Esophagus mucosa (tissue), 1 donor: Measurements from ENCODE around the gene FDX2. TPM values are rescaled to one million over a fixed set of nuclear protein-coding genes. Genes with fewer than 3 reads are reported as not detected.

ENCODE experiments used
- ATAC-seq: fragments of 200-7000 bp; cut with Tn5 transposase; one replicate; pipeline ENCODE4 v1.9.1; 2020
- total RNA-seq: library from RNA; stranded (reverse); gene quantifications from one replicate; pipeline ENCODE4 v1.2.4, GENCODE V29; 2023
- donor health status: DM: yes; HTN: yes; CAD: no.

Gene FDX2
- total RNA-seq, 1 donor from 2014 or later, result 11.3 TPM

DNA sequence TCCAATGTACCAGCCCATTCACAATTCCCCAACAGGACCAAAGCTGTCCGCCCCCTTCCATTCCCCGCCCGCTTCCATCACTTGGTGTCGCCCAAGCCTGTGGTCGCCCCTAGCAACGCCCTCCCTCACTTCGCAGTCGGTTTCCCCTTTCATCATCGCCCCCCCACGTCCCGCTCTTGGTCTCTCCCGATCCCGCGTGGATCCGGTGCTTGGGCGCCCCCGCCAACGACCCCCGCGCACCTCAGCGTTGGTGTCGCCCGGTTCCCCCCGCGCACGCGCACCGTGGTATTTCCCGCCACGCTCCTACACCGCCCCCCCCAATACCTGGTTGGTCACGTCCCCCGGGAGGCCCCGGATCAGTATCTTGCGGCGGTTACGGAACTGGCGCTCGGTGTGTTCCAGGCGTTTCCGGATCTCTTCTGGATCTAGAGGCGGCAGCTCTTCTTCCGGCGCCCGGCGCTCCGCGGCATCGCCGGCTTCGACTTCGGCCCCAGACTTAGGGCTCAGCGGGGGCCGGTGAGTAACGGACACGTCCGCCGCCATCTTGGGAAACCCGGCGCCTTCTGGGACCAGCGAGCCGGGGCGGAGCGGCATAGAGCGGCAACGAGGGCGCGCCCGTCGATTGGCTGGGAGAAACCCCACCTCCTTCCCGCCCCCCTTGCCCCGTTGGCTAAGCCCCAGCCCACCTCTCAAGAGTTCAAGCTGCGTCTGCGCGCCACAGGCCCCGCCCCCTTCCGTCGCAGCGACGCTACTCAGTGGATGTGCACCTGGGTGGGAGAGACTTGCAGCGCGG, 17.3 kb upstream of the FDX2 start, which contains the start of gene RAVER1:
RAVER1 (minus strand) TSS at position 565 of the 793 bp plus-strand sequence; CDS start at position 543, 22 bp downstream.
- ATAC-seq, result peak; percentile 94

DNA sequence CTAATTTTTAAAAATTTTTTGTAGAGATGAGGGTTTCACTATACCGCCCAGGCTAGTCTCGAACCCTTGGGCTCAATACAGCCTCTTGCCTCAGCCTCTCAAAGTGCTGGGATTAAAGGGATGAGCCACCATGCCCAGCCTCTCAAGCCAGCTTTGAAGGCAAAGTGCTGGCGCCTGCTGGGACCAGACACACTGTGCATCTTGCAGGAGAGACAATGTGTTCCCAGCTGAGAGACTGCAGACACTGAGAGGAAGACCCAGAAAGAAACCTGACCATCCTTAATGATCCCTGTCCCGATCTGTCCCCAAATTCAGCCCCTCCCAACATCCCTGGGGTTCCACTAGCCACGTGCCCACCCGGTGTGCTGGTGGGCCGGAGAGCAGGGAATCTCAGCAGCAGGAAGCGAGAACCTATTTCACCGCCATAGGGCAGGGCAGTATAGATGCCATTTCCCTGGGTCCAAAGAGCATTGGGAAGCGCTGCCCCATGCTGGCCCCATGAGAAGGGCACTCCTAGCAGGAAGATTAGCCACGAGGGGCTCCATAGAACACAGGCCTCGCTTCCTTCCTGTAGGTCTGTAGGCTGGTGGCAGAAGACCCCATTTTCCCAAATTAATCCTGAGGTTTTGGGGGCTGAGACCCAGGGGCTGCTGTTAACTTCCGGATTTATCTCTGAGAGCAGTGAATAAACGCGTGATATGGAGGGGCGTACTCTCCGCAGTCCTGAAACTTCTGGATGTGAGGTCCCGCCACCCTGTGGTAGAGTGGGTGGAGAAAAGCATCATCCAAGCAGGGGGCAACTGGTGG, 16.5 kb upstream of the FDX2 start:
- no peak for ATAC-seq

DNA sequence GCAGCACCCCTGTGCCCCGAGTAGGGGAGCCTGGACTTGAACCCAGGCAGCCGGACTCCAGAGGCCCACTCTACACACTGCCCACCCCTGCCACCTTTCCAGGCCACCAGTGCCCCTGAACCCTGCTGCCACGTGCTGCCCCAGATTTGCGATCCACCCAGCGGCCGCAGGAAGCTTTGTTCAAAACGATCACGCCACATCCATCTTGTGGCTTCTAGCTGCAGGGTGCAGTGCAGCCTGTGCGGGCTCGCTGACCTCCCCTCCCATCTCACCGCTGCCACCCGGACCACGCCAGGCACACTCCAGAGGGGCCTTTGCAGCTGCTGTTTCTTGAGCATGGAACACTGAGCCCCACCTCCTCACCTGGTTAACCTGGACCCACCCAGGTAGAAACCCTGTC, 13.7 kb upstream of the FDX2 start:
- ATAC-seq, result no peak

DNA sequence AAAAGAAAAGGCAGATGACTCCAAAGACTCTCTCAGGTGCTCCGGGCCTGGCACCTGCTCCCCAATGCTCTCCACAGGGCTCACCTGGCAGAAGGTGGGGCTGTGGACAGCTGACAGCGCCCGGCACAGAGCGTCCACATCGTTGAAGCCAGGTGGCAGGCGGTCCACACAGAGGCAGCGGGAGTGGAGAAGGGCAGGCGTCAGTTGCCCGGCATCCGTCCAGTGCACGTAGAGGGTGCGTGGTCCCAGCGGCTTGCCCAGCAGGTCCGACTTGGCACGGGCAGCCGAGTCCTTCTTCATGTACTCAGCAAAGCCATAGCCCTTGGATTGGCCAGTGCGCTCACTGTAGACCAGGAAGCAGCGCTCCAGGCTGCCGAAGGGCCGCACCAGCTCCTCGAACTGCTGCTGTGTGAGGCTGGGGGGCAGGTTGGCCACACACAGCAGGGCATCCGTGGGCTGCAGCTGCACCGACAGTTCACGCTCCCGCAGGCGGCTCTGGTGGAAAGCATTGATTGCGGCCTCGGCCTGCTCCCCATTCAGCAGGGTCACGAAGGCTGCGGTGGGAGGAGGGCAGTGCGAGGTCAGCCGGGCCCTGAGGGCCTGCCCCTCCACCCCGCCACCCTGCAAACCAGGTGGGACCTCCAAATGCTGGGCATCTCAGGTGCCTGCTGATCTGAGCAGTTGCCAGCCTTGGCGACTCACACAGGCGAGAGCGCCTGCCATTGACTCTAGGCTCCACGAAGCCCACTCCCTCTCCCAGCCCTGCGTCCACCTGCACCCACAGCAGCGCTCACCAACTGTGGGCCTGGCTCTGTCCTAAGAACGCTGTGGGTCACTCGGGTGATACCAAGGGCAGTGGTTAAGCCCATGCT, 13.0 kb upstream of the FDX2 start:
- no peak for ATAC-seq

DNA sequence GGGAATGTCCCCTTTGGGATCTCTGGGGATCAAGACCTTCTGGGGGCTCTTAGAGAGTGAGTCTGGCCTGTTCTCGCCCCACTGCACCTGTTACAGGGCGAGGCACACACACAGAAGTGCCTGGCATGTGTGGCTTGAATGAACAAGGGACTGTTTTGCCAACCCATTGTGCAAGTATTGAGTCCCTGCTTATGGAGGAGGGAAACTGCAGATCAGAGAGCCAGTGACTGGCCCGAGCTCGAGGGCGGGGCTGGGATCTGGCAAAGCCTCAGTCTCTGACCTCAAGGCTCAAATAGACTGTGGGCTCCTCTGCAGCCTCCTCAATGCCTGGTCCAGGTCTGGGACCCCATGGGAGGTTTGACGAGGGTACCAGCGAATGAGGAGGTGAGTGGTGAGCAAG, 12.0 kb upstream of the FDX2 start:
- no peak for ATAC-seq

DNA sequence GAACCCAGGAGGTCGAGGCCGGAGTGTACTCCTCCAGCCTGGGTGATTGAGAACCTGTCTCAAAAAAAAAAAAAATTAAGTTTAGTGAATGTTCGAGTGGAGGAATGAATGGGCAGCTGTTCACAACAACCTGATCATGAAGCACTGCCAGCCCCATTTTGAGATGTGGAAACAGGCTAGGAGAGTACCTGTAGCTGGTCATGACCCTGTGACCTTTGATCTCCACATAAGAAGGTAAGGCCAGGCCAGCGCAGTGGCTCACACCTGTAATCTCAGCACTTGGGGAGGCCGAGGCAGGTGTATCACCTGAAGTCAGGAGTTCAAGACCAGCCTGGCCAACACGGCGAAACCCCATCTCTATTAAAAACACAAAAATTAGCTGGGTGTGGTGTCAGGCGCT, 9.9 kb upstream of the FDX2 start:
- no peak for ATAC-seq

DNA sequence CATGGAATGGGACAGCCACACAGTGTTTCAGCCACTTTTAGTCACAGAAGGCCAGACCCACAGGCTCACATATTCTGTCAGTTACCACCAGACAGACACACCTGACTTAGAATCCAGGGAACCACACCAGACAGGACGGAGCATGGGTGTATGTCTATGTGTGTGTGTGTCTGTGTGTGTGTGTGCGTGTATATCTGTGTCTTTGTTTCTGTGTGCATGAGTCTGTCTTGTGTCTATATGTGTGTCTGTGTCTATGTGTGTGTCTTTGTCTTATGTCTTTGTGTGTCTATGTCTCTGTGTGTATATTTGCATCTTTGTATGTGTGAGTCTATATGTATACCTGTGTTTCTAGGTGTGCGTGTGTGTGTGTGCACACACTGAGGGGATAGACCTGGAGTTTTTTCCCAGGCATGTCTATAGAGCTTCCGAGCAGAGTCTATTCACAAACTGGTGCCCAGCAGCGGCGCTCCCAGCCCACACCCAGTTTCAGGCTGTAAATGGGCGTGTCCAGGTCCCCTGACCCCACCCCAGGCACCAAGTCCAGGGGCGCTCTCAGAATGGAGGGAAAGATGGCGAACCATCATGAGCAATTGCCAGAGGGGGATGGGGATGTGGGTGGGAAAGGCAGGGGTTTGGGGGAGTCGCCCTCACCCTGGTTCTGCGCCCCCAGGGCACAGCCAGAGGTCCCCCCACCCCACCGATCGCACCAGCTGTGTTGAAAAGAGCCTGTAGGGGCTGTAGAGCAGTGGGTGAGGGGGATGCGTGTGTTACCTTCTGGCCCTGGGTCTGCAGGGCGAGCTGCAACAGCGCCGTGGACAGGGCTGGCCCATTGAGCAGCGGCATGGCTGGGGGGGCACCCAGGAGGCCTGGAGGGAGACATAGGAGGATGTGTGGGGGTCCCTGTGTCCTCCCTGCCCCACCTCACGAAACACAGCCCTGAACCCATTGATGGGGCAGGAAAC, 6.3 kb upstream of the FDX2 start:
- ATAC-seq, result no peak

DNA sequence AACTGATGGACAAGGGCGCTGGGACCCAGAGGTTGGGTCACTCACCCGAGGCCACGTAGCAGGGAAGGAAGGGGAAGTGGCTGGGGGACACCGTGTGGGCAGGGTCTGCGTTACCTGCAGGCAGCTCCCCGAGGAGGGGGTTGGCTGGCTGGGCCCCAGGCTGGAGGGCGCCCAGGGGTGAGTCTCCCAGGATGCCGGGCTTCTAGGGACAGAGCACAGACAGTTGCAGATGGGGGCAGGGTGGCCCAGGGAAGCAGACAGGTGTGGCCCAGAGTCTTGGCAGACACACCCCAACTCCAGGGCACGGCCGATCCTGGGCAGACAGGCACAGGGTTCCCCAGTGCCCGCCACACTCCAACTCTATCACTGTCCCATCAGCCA, 5.6 kb upstream of the FDX2 start:
- ATAC-seq, result peak; percentile 41

DNA sequence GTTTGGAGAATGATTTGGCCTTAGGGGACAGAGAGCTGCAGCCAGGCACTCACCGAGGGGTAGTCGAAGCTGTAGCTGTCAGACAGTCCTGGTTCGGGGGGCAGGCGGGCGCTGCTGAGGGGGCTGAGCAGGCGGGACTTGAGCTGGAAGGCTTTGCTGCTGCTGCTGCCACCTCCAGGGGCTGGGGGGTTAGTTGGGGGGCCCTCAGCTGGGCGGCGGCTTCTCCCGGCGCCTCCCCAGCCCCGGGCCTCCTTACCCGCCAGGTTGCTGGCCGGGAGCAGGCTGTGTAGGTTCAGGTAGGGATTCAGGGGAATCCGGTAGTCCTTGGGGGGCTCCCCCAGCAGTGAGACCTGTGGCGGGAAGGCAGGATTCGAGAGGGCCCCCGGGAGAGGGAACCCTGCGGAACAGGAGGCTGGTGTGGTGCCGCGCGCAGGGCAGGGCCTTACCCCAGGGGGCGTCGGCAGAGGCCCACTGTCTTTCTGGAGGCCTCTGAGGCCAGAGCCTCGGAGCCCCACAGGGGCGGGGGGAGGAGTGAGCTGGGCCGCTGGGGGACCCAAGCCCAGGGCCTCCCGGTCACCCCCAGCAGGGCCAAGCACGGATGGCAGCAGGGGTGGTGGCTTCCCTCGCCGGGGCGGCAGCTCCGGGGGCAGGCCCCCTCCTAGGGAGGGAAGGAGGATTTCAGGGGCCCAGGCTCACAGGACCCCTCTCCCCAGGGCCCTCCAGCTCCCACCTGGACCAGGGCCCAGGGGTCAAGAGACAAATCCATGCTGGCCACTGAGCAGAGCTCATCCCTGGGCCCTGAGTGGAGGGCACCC, 5.0 kb upstream of the FDX2 start:
- no peak for ATAC-seq

DNA sequence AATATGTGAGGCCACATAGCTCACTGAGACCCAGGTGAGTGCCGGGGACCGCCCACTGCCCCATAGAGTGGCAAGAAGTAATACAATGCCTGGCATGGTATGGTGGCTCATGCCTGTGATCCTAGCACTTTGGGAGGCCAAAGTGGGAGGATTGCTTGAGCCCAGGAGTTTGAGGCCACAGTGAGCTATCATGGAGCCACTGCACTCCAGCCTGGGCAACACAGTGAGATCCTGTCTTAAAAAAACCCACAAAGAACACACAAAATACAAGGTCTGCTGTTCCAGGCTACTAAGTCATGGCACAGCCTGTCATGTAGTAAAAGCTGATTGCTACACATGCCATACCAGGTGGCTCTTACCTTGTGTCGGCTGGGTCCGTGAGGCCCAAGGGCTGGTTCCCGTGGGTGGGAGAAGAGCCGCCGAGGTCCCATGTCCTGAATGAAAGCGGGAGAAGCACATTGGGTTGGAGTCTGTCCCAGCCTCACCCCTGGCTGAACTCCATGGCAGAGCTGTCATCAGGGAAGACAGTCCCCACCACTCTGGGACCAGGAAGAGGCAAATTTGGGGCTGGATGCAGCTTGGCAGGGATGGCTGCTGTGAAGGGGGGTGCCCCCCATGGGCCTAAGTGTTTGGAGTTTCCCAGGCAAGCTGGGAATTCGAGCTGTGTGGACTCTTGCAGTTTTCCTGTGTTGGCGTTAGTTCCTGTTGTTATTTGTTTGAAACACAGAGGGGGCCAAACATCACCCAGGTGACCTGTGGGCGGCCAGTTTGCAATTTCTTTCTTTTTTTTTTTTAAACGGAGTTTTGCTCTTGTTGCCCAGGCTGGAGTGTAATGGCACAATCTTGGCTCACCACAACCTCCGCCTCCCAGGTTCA, 3.2 kb upstream of the FDX2 start:
- ATAC-seq, result no peak

DNA sequence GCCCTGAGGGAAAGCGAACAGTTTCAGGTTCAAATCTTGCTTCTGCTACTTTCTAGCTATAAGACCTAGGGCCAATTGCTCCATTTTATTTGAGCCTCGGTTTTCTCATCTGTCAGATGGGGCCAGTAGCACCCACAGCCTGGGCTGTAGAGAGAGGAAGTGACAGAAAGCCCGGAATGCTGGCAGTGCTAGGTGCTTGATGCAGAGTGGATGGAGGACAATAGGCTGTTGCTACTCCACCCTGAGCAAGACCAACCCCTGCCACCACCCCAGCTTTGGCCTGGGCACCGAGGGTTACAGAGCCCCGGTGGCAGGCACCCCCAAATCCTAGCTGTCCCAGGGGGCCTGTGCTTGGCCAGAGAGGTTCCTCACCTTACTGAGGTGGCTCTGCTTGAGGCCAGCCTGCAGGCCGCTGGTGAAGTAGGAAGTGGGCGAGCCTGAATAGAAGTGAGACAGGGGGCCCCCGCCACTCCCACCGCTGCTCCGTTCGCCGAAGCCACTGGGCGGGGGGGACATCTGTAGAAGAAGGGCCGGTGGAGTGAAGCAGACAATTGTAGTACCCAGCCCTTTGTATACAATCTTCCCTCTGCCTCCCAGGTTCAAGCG, 2.1 kb upstream of the FDX2 start:
- no peak for ATAC-seq

DNA sequence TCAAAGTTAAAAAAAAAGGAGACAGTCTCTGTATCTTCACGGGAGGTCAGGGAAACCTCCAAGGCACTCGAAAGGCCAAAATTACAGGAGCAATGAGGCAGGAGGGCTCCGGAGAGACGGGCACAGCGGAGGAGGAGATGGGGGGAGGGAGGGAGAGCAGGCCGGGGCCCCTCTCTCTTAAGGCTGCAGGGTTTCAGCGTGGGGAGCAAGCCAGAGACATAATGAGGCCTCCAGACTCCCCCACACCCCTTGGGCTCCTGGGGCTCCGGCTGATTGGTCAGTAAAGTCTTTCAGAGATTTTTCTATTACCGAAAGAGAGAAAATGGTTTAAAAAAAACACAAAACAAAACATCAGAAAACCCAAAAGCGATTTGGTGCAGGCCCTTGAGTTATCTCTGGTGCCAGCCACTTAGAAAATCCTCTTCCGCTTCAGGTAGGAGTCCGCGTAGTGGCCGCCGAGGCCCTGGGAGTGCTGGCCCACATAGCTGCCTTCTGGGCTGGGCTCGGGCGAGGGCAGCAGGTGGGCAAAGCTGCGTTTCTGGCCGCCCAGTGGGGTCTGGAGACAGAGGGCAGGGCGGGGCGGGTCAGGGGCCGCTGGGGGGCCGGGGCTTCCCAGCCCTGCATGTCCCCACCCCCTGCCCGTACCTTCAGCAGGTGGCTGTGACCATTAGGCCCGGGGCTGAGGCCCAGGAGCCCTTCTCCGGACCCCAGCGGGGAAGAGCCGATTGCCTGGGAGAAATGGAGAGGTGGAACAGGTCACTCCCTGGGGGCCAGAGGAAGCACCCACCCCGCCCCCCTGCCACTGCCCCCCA, 1.4 kb upstream of the FDX2 start:
- no peak for ATAC-seq

DNA sequence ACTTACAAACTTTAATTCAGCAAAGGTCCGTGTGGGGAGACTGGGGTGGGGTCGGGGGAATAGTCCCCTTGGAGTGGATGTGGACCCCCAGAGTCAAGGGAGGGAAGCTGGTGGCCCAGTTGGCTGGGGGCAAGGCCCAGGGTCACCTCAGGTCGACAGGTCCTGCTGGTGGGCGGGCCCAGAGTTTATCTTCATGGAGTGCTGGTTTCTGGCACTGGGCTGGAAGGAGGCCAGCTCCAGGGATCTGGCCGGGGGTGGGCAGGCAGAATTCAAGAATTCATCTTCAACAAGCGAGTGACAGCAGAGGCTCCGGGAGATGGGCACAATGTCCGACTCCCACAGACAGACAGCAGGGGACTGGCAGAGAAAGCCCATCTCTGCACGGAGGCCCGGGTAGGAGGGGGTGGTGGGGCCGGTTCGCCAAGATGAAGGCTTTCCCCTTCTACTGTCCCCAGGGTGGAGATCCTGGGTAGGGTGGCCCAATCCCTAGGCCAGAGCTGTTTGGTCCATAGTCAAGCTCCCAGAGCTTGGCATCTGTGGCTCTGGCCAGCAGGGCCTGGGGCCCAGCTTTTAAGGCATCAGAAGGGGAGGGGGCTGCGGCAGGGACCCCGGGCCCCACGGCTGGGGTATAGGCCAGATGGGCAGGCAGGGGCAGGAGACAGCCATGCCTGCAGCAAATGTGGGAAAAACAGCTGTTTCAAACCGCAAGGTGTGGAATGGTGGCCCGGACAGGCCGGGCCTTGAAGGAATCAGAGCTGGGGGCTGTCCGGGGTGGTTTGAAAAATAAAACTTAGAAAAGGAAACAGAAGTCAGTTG, 622 bp upstream of the FDX2 start:
- ATAC-seq, result no peak

DNA sequence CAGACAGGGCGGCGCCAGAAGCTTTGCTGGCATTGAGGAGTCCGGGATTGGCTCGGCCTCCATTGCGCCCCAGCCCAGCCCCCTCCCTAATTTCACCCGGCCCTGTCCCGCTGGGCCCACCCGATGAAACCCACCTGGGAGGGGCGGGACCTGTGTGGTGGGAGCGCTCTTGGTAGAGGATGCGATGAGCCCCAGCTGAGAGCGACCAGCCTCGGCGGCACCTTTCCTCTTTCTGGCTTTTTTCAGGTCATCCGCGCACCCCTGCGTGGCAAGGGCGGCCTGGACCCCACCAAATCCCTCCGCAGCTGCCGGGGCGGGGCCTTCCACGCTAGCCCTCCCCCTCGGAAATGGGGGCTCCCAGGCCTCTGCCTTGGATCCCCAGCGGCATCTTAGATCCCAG, 6.4 kb downstream of the FDX2 start, which contains the start of gene ZGLP1:
ZGLP1 (minus strand) TSS at position 393 of the 400 bp plus-strand sequence.
- ATAC-seq, result no peak

DNA sequence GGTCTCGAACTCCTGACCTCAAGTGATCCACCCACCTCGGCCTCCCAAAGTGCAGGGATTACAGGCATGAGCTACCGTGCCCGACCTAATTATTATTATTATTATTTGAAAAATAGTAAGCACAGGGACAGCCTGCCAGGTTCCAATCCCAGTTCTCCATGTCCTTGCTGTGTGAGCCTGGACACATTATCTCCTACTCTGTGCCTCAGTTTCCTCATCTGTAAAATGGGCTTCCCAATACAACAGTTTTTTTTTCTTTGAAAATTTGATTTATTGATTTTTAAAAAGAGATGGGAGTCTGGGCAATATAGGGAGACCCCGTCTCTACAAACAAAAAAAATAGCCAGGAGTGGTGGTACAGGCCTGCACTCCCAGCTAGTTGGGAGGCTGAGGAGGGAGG, 9.5 kb downstream of the FDX2 start:
- no peak for ATAC-seq

DNA sequence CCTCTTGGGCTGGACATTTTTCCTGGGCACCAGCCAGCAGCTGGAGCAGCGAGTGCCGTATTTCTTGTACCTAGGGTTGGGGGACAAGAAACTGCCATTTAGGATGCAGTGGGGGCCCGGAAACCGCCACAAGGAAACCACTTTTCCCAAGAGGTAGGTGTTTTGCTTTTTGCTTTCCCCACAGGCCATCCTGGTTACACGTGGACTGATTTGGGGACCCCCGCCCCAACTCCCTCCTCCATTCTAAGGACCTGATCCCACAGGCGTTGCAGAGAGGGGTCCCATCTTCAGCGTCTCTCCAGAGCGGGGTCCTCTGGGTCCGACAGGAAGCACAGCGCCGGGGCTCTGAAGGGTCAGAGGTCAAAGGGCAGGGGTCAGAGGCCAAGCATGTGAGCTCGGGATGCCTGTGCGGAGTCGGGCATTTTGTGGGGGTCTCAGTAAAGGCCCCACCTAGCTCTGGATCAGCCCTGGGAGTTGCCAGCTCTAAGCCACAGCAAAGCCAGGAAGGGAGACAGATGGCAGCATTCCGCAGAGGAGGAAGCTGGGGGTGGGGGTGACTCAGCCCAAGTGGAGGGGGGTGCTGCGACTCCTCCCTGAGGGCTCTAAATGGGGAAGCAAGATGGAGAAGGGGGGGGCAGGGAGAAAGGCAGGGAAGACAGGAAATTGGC, 10.5 kb downstream of the FDX2 start:
- ATAC-seq, result no peak
